B cell (primary cell): ENCODE data around the gene LDLRAD3. TPM values are rescaled to one million over a fixed set of nuclear protein-coding genes. Genes with fewer than 3 reads are reported as not detected.
"Not testable (repeated sequence)": the region's sequence is repeated elsewhere in the genome, so short reads cannot be mapped to it uniquely, and the experiment has no call there.

Source experiments
- ATAC-seq: fragments of 200-7000 bp; cut with Tn5 transposase; one replicate; pipeline ENCODE4 v1.10.0; 2021; ENCODE audit warnings: low read depth, mild to moderate bottlenecking, moderate number of reproducible peaks, moderate library complexity
- CTCF ChIA-PET: fragments of 350-600 bp; sonication (Branson Sonifier 250); formaldehyde crosslinking; loops from one replicate; lab custom pipeline; 2021; ENCODE audit warnings: antibody characterized with exemption, inconsistent platforms; lab: Charles Lee
- POLR2A ChIA-PET: fragments of 350-600 bp; sonication (Branson Sonifier 250); formaldehyde crosslinking; loops from one replicate; lab custom pipeline; 2021; ENCODE audit warnings: antibody characterized with exemption; lab: Charles Lee
- DNase-seq: peaks from one replicate; pipeline ENCODE4 v3.0.0; 2013
- H2AFZ ChIP-seq: 2 replicates; pipeline ENCODE4 v1.6.1; 2012; ENCODE audit warnings: mild to moderate bottlenecking, low read depth, low read length; ENCODE audit not compliant: insufficient read depth, poor library complexity, severe bottlenecking
- H3K27ac ChIP-seq, 2 donors: 1 replicate in 1 of 2; 2 replicates in 1 of 2; pipeline ENCODE4 v1.5.1; 2012 to 2013; ENCODE audit warnings: low read length in 2 of 2, mild to moderate bottlenecking in 2 of 2, moderate library complexity in 1 of 2
- H3K27me3 ChIP-seq, 4 experiments: fragments of 200-600 bp in 1 of 4; sonication (generic) in 1 of 4; replicated peaks in 1 of 4; 1 replicate in 2 of 4; 2 replicates in 2 of 4; pipeline versions ENCODE4 v1.6.1 to v1.7.0; 2013 to 2016; ENCODE audit warnings: low read length in 3 of 4, mild to moderate bottlenecking in 2 of 4, mixed read lengths in 1 of 4, moderate library complexity in 1 of 4; ENCODE audit not compliant: insufficient read depth in 4 of 4, control insufficient read depth in 3 of 4; ENCODE audit errors: control extremely low read depth in 1 of 4
- H3K36me3 ChIP-seq, 2 experiments: replicated peaks in 1 of 2; 1 replicate in 1 of 2; 2 replicates in 1 of 2; pipeline versions ENCODE4 v1.6.1 to v1.7.1; 2013; ENCODE audit warnings: low read length in 1 of 2; ENCODE audit not compliant: insufficient read depth in 2 of 2, control insufficient read depth in 1 of 2; ENCODE audit errors: control extremely low read depth in 1 of 2, extremely low read depth in 1 of 2
- H3K4me1 ChIP-seq, 2 donors: fragments of 200-600 bp in 1 of 2; sonication (generic) in 1 of 2; 1 replicate in 1 of 2; 2 replicates in 1 of 2; pipeline versions ENCODE4 v1.5.1 to v1.6.1; 2013 to 2017; ENCODE audit warnings: low read length in 2 of 2; ENCODE audit not compliant: control insufficient read depth in 2 of 2, insufficient read depth in 2 of 2
- H3K4me2 ChIP-seq: replicated peaks from 2 replicates; pipeline ENCODE3; 2012; ENCODE audit warnings: mild to moderate bottlenecking, low read depth, low read length; ENCODE audit not compliant: poor library complexity, severe bottlenecking
- H3K4me3 ChIP-seq, 5 experiments: fragments of 200-600 bp in 1 of 5; sonication (generic) in 1 of 5; 1 replicate in 3 of 5; 2 replicates in 2 of 5; pipeline versions ENCODE4 v1.5.1 to v1.7.0; 2011 to 2016; ENCODE audit warnings: low read length in 4 of 5, mild to moderate bottlenecking in 4 of 5, low read depth in 2 of 5, control low read depth in 1 of 5, moderate library complexity in 1 of 5; ENCODE audit not compliant: insufficient read depth in 1 of 5; ENCODE audit errors: control extremely low read depth in 1 of 5, extremely low read depth in 1 of 5
- H3K79me2 ChIP-seq: fragments of 200-600 bp; sonication (generic); one replicate; pipeline ENCODE4 v1.6.0; 2016; ENCODE audit warnings: low read length; ENCODE audit not compliant: control insufficient read depth, insufficient read depth
- H3K9ac ChIP-seq: fragments of 200-600 bp; sonication (generic); 2 replicates; pipeline ENCODE4 v1.6.1; 2017; ENCODE audit warnings: mild to moderate bottlenecking, low read length, moderate library complexity
- H3K9me3 ChIP-seq, 3 donors: one replicate each; pipeline versions ENCODE4 v1.6.1 to v1.7.1; 2013; ENCODE audit warnings: low read length in 2 of 3; ENCODE audit not compliant: control insufficient read depth in 2 of 3, insufficient read depth in 1 of 3; ENCODE audit errors: control extremely low read depth in 1 of 3
- H4K20me1 ChIP-seq: 2 replicates; pipeline ENCODE4 v1.6.0; 2012; ENCODE audit warnings: mild to moderate bottlenecking, low read length; ENCODE audit not compliant: insufficient read depth, control insufficient read depth, poor library complexity, severe bottlenecking
- H3K27ac Mint-ChIP-seq: one replicate; pipeline ENCODE4 v1.8.0; 2021; ENCODE audit warnings: mixed read lengths
- H3K27me3 Mint-ChIP-seq: one replicate; pipeline ENCODE4 v1.8.0; 2021; ENCODE audit warnings: mixed read lengths
- H3K4me1 Mint-ChIP-seq: one replicate; pipeline ENCODE4 v1.8.0; 2021; ENCODE audit warnings: mixed read lengths
- H3K4me3 Mint-ChIP-seq: one replicate; pipeline ENCODE4 v1.8.0; 2021; ENCODE audit warnings: mixed read lengths
- H3K9me3 Mint-ChIP-seq: one replicate; pipeline ENCODE4 v1.8.0; 2022; ENCODE audit warnings: mixed read lengths; ENCODE audit not compliant: insufficient read depth
- CTCF ChIP-seq: fragments of 200-600 bp; IDR thresholded peaks from one replicate; pipeline ENCODE4 v1.8.0; 2022; ENCODE audit warnings: antibody characterized with exemption, mild to moderate bottlenecking
- EZH2 ChIP-seq: IDR thresholded peaks from 2 replicates; pipeline ENCODE4 v1.6.1; 2012; ENCODE audit warnings: borderline replicate concordance, low read depth, mild to moderate bottlenecking, moderate library complexity, low read length; ENCODE audit not compliant: insufficient read depth, poor library complexity, severe bottlenecking
- WGBS: methylation state at CpG from one replicate; pipeline ENCODE4 v1.1.5; 2013; ENCODE audit warnings: missing lambda C conversion rate; ENCODE audit not compliant: insufficient coverage; 5-methylcytosine and 5-hydroxymethylcytosine counted together
- intact Hi-C: fragments of 100-400 bp; cut with micrococcal nuclease; formaldehyde crosslinking; loops from one replicate; pipeline ENCODE4 v1.10.0; 2022
- polyA plus RNA-seq: library from polyadenylated mRNA; depleted of rRNA; stranded (reverse); fragments of >200 nt; gene quantifications from 2 replicates; pipeline ENCODE4 v1.2.3, GENCODE V29; 2012
- total RNA-seq, 2 donors: library from RNA; stranded (reverse); fragments of 120-200 nt in 1 of 2; gene quantifications; 1 replicate in 1 of 2; 2 replicates in 1 of 2; pipeline versions ENCODE4 v1.2.3 to v1.2.4, GENCODE V29; 2013 to 2022

The LDLRAD3 gene
- total and polyA plus RNA-seq, 2 donors (not counting 1 experiment from before 2014, with no cell fraction given): 0.01 TPM; not detected in 1

GRCh38 chr11:36041988-36042611, 98.2 kb downstream of the LDLRAD3 start:
- Histone ChIP-seq H3K9me3 (peaks cover 0 to 2% (median 0%) of the 10 kb centered on the region in 3 donors), H3K27ac (no peak overlapping the region), H3K4me2 (no peak overlapping the region), H2AFZ (no peak overlapping the region), H3K27me3 (peaks cover 0 to 3% (median 0%) of the 10 kb centered on the region in 4 experiments), H3K4me1 (no peaks in the 10 kb centered on the region), H3K36me3 (no peaks in the 10 kb centered on the region), H3K79me2 (no peaks in the 10 kb centered on the region), H4K20me1 (no peaks in the 10 kb centered on the region), H3K4me3 (no peak overlapping the region), H3K9ac (no peak overlapping the region)
- Mint-ChIP-seq H3K9me3 (peaks cover 2% of the 10 kb centered on the region), H3K27ac (no peak overlapping the region), H3K4me3 (no peak overlapping the region), H3K4me1 (no peaks in the 10 kb centered on the region), H3K27me3 (peaks cover 15% of the 10 kb centered on the region)
- TF ChIP-seq EZH2: no peak
- peak; percentile 24 for TF ChIP-seq CTCF
- intact Hi-C loops: loop anchor here (5.0 kb wide), 2 partner anchors 435 to 450 kb away; no protein-coding TSS in a partner anchor
- ChIA-PET CTCF (interaction anchor here (1.2 to 1.5 kb wide), 2 partner anchors 436 to 437 kb away, joined by 3 to 5 read pairs; no protein-coding TSS in a partner anchor), POLR2A (no interaction called here)
- WGBS: 56% methylated on average over 1 of the region's 5 CpGs
- DNase-seq (no peak), ATAC-seq (no peak)

- H3K36me3 ChIP-seq: no peaks in the 10 kb centered on the region
- ChIA-PET POLR2A (no interaction called here), CTCF (no interaction called here)
- TF ChIP-seq CTCF (no peak), EZH2 (no peak)
- H3K27ac ChIP-seq: no peak overlapping the region
- H3K4me2 ChIP-seq: no peak overlapping the region
- H3K4me1 ChIP-seq: no peaks in the 10 kb centered on the region
- 89% methylated on average over 4 of the region's 4 CpGs for WGBS
- no peak for DNase-seq
- H3K9me3 ChIP-seq: peaks cover 0 to 2% (median 0%) of the 10 kb centered on the region in 3 donors
- H3K27ac Mint-ChIP-seq: no peak overlapping the region
- no peak overlapping the region for H3K4me3 ChIP-seq
- H3K79me2 ChIP-seq: no peaks in the 10 kb centered on the region
- ATAC-seq: no peak
- H3K27me3 ChIP-seq: peaks cover 0 to 3% (median 0%) of the 10 kb centered on the region in 4 experiments
- H3K27me3 Mint-ChIP-seq: peaks cover 13% of the 10 kb centered on the region
- peaks cover 2% of the 10 kb centered on the region for H3K9me3 Mint-ChIP-seq
- H2AFZ ChIP-seq: no peak overlapping the region
- no peaks in the 10 kb centered on the region for H4K20me1 ChIP-seq
- no peaks in the 10 kb centered on the region for H3K4me1 Mint-ChIP-seq
- no peak overlapping the region for H3K4me3 Mint-ChIP-seq
- no peak overlapping the region for H3K9ac ChIP-seq
- intact Hi-C loops: loop anchor here (5.0 kb wide), 2 partner anchors 433 to 448 kb away; no protein-coding TSS in a partner anchor
Measured at GRCh38 chr11:36044636-36045035, 100.8 kb downstream of the LDLRAD3 start.

- H3K36me3 ChIP-seq, H3K4me2 ChIP-seq, H3K4me1 ChIP-seq, POLR2A ChIA-PET, intact Hi-C loops, ATAC-seq, H3K27ac Mint-ChIP-seq, H2AFZ ChIP-seq, H3K27ac ChIP-seq, H3K9me3 Mint-ChIP-seq, H3K9me3 ChIP-seq, H3K4me1 Mint-ChIP-seq, H3K4me3 ChIP-seq, H4K20me1 ChIP-seq, H3K9ac ChIP-seq, DNase-seq, CTCF ChIA-PET, H3K4me3 Mint-ChIP-seq, H3K79me2 ChIP-seq, H3K27me3 ChIP-seq: not testable (repeated sequence)
- H3K27me3 Mint-ChIP-seq: peaks cover 12% of the 10 kb centered on the region
- 100% methylated on average over 2 of the region's 3 CpGs for WGBS
Measured at GRCh38 chr11:36045945-36046344, 102.1 kb downstream of the LDLRAD3 start.
